WTC11 (cell line): ENCODE data around the gene SREK1IP1.

Source experiments
- CBFB ChIP-seq: sonication (generic); formaldehyde crosslinking; IDR thresholded peaks from 2 replicates; pipeline ENCODE4 v1.8.1; 2022; ENCODE audit warnings: mild to moderate bottlenecking, low read depth, missing genetic modification reagents
- CREB1 ChIP-seq: sonication (generic); formaldehyde crosslinking; IDR thresholded peaks from 2 replicates; pipeline ENCODE4 v1.8.0; 2023; ENCODE audit warnings: mild to moderate bottlenecking, missing genetic modification reagents
- GABPB1 ChIP-seq: sonication (generic); formaldehyde crosslinking; IDR thresholded peaks from 2 replicates; pipeline ENCODE4 v1.8.1; 2023; ENCODE audit warnings: mild to moderate bottlenecking, missing genetic modification reagents
- IRF2 ChIP-seq: sonication (generic); formaldehyde crosslinking; IDR thresholded peaks from 2 replicates; pipeline ENCODE4 v1.8.0; 2022; ENCODE audit warnings: low read depth, missing genetic modification reagents, borderline replicate concordance
- JUN ChIP-seq: sonication (generic); formaldehyde crosslinking; IDR thresholded peaks from 2 replicates; pipeline ENCODE4 v1.8.0; 2023; ENCODE audit warnings: mild to moderate bottlenecking, missing genetic modification reagents
- NFYB ChIP-seq: sonication (generic); formaldehyde crosslinking; conservative IDR thresholded peaks from 2 replicates; pipeline ENCODE4 v1.8.0; 2022; ENCODE audit warnings: low read depth, missing genetic modification reagents
- SMAD4 ChIP-seq: sonication (generic); formaldehyde crosslinking; IDR thresholded peaks from 2 replicates; pipeline ENCODE4 v1.8.0; 2022; ENCODE audit warnings: mild to moderate bottlenecking, missing genetic modification reagents
- ZNF416 ChIP-seq: fragments of 250-450 bp; sonication (Bioruptor Pico); IDR thresholded peaks from 2 replicates; pipeline ENCODE4 v1.9.0; 2021; ENCODE audit warnings: mild to moderate bottlenecking, inconsistent platforms
- TF ChIP-seq, protein P1 (sequence below): fragments of 200-600 bp; IDR thresholded peaks from 2 replicates; pipeline ENCODE4 v1.8.0; 2022; ENCODE audit warnings: antibody characterized with exemption
- TF ChIP-seq, protein P2 (sequence below): sonication (generic); formaldehyde crosslinking; IDR thresholded peaks from 2 replicates; pipeline ENCODE4 v1.8.0; 2022; ENCODE audit warnings: mild to moderate bottlenecking, missing genetic modification reagents
- TF ChIP-seq, protein P3 (sequence below): sonication (generic); formaldehyde crosslinking; IDR thresholded peaks from 2 replicates; pipeline ENCODE4 v1.8.1; 2023; ENCODE audit warnings: mild to moderate bottlenecking, missing genetic modification reagents, moderate library complexity
- TF ChIP-seq, protein P4 (sequence below): sonication (generic); formaldehyde crosslinking; IDR thresholded peaks from 2 replicates; pipeline ENCODE4 v1.8.1; 2022; ENCODE audit warnings: low read depth, mild to moderate bottlenecking, moderate library complexity, missing genetic modification reagents, borderline replicate concordance
- TF ChIP-seq, protein P5 (sequence below): sonication (generic); formaldehyde crosslinking; IDR thresholded peaks from 2 replicates; pipeline ENCODE4 v1.8.0; 2023; ENCODE audit warnings: missing genetic modification reagents
- TF ChIP-seq, protein P6 (sequence below): sonication (generic); formaldehyde crosslinking; IDR thresholded peaks from 2 replicates; pipeline ENCODE4 v1.8.1; 2023; ENCODE audit warnings: mild to moderate bottlenecking, missing genetic modification reagents, moderate library complexity

DNA sequence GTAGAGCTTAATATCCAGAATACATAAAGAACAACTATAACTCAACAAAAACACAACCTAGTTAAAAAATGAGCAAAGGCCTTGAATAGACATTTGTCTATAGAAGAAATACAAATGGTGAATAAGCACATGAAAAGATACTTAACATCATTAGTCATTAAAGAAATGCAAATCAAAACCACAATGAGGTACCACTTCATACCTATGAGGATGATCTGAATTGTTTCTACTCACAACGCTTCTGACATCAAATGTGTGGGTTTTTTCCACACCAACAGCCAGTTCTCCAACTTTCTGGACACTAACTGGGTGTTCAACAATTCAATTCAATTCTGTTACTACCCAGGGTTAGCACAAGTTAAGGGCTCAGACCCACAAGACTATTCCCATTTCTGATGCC, 22.0 kb downstream of the SREK1IP1 start:
- TF ChIP-seq, protein P1, sequence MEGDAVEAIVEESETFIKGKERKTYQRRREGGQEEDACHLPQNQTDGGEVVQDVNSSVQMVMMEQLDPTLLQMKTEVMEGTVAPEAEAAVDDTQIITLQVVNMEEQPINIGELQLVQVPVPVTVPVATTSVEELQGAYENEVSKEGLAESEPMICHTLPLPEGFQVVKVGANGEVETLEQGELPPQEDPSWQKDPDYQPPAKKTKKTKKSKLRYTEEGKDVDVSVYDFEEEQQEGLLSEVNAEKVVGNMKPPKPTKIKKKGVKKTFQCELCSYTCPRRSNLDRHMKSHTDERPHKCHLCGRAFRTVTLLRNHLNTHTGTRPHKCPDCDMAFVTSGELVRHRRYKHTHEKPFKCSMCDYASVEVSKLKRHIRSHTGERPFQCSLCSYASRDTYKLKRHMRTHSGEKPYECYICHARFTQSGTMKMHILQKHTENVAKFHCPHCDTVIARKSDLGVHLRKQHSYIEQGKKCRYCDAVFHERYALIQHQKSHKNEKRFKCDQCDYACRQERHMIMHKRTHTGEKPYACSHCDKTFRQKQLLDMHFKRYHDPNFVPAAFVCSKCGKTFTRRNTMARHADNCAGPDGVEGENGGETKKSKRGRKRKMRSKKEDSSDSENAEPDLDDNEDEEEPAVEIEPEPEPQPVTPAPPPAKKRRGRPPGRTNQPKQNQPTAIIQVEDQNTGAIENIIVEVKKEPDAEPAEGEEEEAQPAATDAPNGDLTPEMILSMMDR = no peak
- TF ChIP-seq CREB1 (CRISPR knock-in tag) (no peak), NFYB (no peak), GABPB1 (CRISPR knock-in tag) (no peak), ZNF416 (CRISPR knock-in tag) (no peak), SMAD4 (CRISPR knock-in tag) (no peak), IRF2 (no peak), JUN (CRISPR knock-in tag) (no peak), CBFB (CRISPR knock-in tag) (no peak)
- TF ChIP-seq, protein P2, sequence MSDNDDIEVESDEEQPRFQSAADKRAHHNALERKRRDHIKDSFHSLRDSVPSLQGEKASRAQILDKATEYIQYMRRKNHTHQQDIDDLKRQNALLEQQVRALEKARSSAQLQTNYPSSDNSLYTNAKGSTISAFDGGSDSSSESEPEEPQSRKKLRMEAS (CRISPR knock-in tag) = no peak
- TF ChIP-seq, protein P3, sequence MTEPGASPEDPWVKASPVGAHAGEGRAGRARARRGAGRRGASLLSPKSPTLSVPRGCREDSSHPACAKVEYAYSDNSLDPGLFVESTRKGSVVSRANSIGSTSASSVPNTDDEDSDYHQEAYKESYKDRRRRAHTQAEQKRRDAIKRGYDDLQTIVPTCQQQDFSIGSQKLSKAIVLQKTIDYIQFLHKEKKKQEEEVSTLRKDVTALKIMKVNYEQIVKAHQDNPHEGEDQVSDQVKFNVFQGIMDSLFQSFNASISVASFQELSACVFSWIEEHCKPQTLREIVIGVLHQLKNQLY = no peak
- TF ChIP-seq, protein P4, sequence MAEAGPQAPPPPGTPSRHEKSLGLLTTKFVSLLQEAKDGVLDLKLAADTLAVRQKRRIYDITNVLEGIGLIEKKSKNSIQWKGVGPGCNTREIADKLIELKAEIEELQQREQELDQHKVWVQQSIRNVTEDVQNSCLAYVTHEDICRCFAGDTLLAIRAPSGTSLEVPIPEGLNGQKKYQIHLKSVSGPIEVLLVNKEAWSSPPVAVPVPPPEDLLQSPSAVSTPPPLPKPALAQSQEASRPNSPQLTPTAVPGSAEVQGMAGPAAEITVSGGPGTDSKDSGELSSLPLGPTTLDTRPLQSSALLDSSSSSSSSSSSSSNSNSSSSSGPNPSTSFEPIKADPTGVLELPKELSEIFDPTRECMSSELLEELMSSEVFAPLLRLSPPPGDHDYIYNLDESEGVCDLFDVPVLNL = no peak
- TF ChIP-seq, protein P5, sequence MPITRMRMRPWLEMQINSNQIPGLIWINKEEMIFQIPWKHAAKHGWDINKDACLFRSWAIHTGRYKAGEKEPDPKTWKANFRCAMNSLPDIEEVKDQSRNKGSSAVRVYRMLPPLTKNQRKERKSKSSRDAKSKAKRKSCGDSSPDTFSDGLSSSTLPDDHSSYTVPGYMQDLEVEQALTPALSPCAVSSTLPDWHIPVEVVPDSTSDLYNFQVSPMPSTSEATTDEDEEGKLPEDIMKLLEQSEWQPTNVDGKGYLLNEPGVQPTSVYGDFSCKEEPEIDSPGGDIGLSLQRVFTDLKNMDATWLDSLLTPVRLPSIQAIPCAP (CRISPR knock-in tag) = no peak
- TF ChIP-seq, protein P6, sequence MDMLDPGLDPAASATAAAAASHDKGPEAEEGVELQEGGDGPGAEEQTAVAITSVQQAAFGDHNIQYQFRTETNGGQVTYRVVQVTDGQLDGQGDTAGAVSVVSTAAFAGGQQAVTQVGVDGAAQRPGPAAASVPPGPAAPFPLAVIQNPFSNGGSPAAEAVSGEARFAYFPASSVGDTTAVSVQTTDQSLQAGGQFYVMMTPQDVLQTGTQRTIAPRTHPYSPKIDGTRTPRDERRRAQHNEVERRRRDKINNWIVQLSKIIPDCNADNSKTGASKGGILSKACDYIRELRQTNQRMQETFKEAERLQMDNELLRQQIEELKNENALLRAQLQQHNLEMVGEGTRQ = no peak
